Measurements from ENCODE around the gene PSG3.
A peak's percentile ranks its signal among the peaks of the same experiment; 100 is the strongest.

DNA sequence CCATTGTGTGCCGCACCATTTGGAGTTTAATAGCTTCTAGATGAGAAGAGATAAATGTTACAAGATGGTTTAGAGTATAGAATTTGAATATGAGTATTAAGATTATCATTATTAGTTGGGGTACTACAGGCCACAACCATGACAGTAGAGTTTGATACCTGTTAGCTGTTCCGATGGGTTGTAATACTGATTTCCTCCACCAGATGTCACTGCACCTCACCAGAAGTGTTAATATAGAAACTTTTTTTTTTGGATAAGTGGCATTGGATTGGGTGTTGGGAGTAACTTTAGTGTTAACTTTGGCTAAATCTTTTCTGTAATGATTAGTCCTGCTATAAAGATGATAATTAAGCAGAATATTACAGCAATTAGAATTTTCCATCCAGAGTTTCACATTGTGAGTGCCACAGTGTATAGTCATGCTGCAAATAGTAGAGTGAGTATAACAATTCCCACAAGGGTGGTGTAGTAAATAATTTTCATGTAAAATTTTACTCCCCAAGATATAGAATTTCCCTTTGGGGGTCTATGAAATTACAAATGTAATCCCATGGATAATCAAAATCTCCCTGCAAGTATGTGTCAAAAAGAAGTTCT, 56.3 kb downstream of the PSG3 start:
- TF ChIP-seq EZH2phosphoT487 (conservative IDR thresholded peaks at IDR 0.05; ENCODE audit: low read length): no peak
- TF ChIP-seq, protein P1, sequence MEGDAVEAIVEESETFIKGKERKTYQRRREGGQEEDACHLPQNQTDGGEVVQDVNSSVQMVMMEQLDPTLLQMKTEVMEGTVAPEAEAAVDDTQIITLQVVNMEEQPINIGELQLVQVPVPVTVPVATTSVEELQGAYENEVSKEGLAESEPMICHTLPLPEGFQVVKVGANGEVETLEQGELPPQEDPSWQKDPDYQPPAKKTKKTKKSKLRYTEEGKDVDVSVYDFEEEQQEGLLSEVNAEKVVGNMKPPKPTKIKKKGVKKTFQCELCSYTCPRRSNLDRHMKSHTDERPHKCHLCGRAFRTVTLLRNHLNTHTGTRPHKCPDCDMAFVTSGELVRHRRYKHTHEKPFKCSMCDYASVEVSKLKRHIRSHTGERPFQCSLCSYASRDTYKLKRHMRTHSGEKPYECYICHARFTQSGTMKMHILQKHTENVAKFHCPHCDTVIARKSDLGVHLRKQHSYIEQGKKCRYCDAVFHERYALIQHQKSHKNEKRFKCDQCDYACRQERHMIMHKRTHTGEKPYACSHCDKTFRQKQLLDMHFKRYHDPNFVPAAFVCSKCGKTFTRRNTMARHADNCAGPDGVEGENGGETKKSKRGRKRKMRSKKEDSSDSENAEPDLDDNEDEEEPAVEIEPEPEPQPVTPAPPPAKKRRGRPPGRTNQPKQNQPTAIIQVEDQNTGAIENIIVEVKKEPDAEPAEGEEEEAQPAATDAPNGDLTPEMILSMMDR (IDR thresholded peaks at IDR 0.05; ENCODE audit: insufficient read depth, low read length, poor library complexity, severe bottlenecking): peak; percentile 91
